Peyer's patch (tissue), 4 donors: ENCODE data around the gene TBXT.

Source experiments
- CTCF ChIP-seq, 6 experiments: fragments of 450-650 bp in 4 of 6; fragments of 200-600 bp in 2 of 6; sonication (generic) in 1 of 6; IDR thresholded peaks; one replicate each; pipeline ENCODE4 v1.5.1; 2017 to 2019; ENCODE audit warnings: antibody characterized with exemption in 6 of 6, mild to moderate bottlenecking in 3 of 6, moderate library complexity in 1 of 6
- POLR2A ChIP-seq, 2 donors: fragments of 450-650 bp; IDR thresholded peaks; one replicate each; pipeline ENCODE4 v1.5.1; 2017; ENCODE audit warnings: antibody characterized with exemption in 2 of 2, mild to moderate bottlenecking in 2 of 2, moderate library complexity in 2 of 2

- TF ChIP-seq CTCF (IDR thresholded peaks at IDR 0.05) (no peak), POLR2A (IDR thresholded peaks at IDR 0.05) (no peak)
Measured at GRCh38 chr6:166112580-166112979, 55.1 kb downstream of the TBXT start.
